ENCODE results near the gene NOL3. TPM values are rescaled to one million over a fixed set of nuclear protein-coding genes. Genes with fewer than 3 reads are reported as not detected.
A peak's percentile ranks its signal among the peaks of the same experiment; 100 is the strongest.

Gene NOL3
- total and polyA plus RNA-seq, 9 of the 15 experiments (the other 6 are each of a cell fraction or from before 2014, with no cell fraction given): 0.45 to 14.0 (median 5.4) TPM

DNA sequence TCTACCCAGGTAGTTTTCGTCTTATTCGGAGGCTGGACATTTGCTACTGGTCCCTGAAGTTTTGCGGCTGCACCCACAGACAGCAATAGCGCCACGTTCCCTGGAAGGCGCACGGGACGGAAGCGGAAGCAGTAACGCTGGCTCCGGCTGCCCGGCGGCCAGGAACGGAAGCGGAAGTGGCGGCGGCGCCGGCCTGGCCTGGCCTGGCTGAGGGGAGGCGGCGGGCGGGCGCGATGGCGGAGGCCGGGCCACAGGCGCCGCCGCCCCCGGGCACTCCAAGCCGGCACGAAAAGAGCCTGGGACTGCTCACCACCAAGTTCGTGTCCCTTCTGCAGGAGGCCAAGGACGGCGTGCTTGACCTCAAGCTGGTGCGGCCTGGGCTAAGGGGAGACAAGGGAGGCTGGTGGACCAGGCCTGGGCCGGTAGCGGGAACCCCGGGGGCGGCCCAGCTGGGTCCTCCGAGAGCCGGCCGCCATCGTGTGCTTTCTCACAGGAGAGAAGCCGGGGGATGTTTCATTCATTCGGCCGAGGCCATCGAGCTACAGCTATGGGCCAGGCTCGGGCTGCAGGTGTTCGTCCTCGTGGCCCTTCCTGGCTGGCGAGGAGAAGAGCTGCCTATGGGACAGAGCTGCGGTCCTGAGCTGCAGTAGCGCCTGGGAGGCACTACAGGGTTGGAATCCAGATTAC is 21.8 kb downstream of the NOL3 start, which contains the start of gene E2F4:
E2F4 (plus strand) TSS at position 161 of the 687 bp plus-strand sequence; CDS start at position 234, 73 bp downstream.
- Histone ChIP-seq H3K4me1 (replicated peaks in 1 of 2; ENCODE audit: control insufficient read depth in 2 of 2, insufficient read depth in 2 of 2, low read length in 2 of 2) (peaks cover 38 to 69% of the 10 kb centered on the region in 2 experiments), H3K4me3 (peak within 1 kb of the TSS; percentile 83), H3K36me3 (ENCODE audit: control insufficient read depth, insufficient read depth, low read length) (peaks cover 44% of the 10 kb centered on the region), H3K27me3 (ENCODE audit: control insufficient read depth in 2 of 2, insufficient read depth in 2 of 2, low read length in 2 of 2) (no peaks in the 10 kb centered on the region), H3K27ac (ENCODE audit: extremely low read depth, low read depth, low read length) (peak within 1 kb of the TSS; percentile 63), H2AFZ (ENCODE audit: low read depth, low read length) (peak within 1 kb of the TSS; percentile 88), H4K20me1 (replicated peaks; ENCODE audit: control insufficient read depth, insufficient read depth, low read length) (no peaks in the 10 kb centered on the region), H3K79me2 (ENCODE audit: control insufficient read depth, insufficient read depth, low read length) (peaks cover 46% of the 10 kb centered on the region), H3K9me3 (replicated peaks; ENCODE audit: control insufficient read depth, insufficient read depth, low read depth, low read length) (no peaks in the 10 kb centered on the region), H3K9me1 (ENCODE audit: control insufficient read depth, insufficient read depth, low read length) (no peaks in the 10 kb centered on the region), H3K9ac (ENCODE audit: insufficient read depth in 1 of 2, low read depth in 2 of 2, low read length in 2 of 2) (peak within 1 kb of the TSS; percentile 88 to 95), H3K4me2 (ENCODE audit: insufficient read depth, low read length) (peak within 1 kb of the TSS; percentile 97)
- intact Hi-C loops (cut with micrococcal nuclease): loop anchor here (2.0 to 5.0 kb wide), 2 partner anchors 35 to 55 kb away; partner anchors contain the start of genes FHOD1 and TMEM208
- ATAC-seq (peak; percentile 98), DNase-seq (ENCODE audit: extremely low read depth in 1 of 4, low spot score in 3 of 4) (peak; percentile 88 to 96 (median 90)), FAIRE-seq (peak; percentile 98)
- TSS peak; percentile 67 for BruUV-seq (replicated peaks)
- CTCF ChIA-PET (ENCODE audit: low intra/inter-chr PET ratio): no interaction called here
- POLR2A ChIA-PET: interaction anchor here (0.7 to 1.1 kb wide), 3 partner anchors 15 to 480 kb away, joined by 3 to 4 read pairs (median 3); no protein-coding TSS in a partner anchor
- WGBS (ENCODE audit: insufficient coverage, low coverage, missing lambda C conversion rate): 0% methylated on average over 39 of the region's 54 CpGs
- in situ Hi-C loops (cut with MboI): no loop called here
- TF ChIP-seq ELF2 (CRISPR knock-in tag; IDR thresholded peaks at IDR 0.05) (peak; percentile 89), ETV5 (CRISPR knock-in tag; IDR thresholded peaks at IDR 0.05; ENCODE audit: low read depth) (peak; percentile 65), EGR1 (conservative IDR thresholded peaks at IDR 0.05) (peak; percentile 48), TRIM24 (IDR thresholded peaks at IDR 0.05) (no peak), MGA (IDR thresholded peaks at IDR 0.05) (no peak), ZNF146 (CRISPR knock-in tag; IDR thresholded peaks at IDR 0.05; ENCODE audit: unreplicated experiment) (no peak), LCOR (CRISPR knock-in tag; IDR thresholded peaks at IDR 0.05) (peak; percentile 69; the same call in 1 of the 2 replicates), ZFX (CRISPR knock-in tag; IDR thresholded peaks at IDR 0.05) (peak; percentile 90), YY1 (IDR thresholded peaks at IDR 0.05; ENCODE audit: borderline replicate concordance in 1 of 3, control insufficient read depth in 1 of 3, extremely low read depth in 1 of 3, insufficient read depth in 3 of 3, insufficient read length in 1 of 3, insufficient replicate concordance in 2 of 3, low read depth in 1 of 3, low read length in 2 of 3) (peak in 2 of 3 experiments; percentile 70 to 83), HNRNPK (IDR thresholded peaks at IDR 0.05; ENCODE audit: low read depth, low read length, poor library complexity, severe bottlenecking) (no peak)
